ENCODE results near the gene LTN1.

The LTN1 gene

GRCh38 chr21:28927130-28927529 is 65.5 kb downstream of the LTN1 start:
- in situ Hi-C loops (cut with MboI; ENCODE audit: low pct_unique_long_range_greater_than_20kb, low sequenced_read_pairs, unreplicated experiment) = no loop called here
- no peak for DNase-seq (ENCODE audit: low spot score)
- TF ChIP-seq, protein P1, sequence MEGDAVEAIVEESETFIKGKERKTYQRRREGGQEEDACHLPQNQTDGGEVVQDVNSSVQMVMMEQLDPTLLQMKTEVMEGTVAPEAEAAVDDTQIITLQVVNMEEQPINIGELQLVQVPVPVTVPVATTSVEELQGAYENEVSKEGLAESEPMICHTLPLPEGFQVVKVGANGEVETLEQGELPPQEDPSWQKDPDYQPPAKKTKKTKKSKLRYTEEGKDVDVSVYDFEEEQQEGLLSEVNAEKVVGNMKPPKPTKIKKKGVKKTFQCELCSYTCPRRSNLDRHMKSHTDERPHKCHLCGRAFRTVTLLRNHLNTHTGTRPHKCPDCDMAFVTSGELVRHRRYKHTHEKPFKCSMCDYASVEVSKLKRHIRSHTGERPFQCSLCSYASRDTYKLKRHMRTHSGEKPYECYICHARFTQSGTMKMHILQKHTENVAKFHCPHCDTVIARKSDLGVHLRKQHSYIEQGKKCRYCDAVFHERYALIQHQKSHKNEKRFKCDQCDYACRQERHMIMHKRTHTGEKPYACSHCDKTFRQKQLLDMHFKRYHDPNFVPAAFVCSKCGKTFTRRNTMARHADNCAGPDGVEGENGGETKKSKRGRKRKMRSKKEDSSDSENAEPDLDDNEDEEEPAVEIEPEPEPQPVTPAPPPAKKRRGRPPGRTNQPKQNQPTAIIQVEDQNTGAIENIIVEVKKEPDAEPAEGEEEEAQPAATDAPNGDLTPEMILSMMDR (IDR thresholded peaks at IDR 0.05; ENCODE audit: extremely low read depth, insufficient read depth, missing control alignments) = no peak

GRCh38 chr21:28923439-28923975 is 69.2 kb downstream of the LTN1 start:
- no peak for DNase-seq (ENCODE audit: low spot score)
- TF ChIP-seq, protein P1 (IDR thresholded peaks at IDR 0.05; ENCODE audit: extremely low read depth, insufficient read depth, missing control alignments) = no peak
- in situ Hi-C loops (cut with MboI; ENCODE audit: low pct_unique_long_range_greater_than_20kb, low sequenced_read_pairs, unreplicated experiment) = no loop called here

DNA sequence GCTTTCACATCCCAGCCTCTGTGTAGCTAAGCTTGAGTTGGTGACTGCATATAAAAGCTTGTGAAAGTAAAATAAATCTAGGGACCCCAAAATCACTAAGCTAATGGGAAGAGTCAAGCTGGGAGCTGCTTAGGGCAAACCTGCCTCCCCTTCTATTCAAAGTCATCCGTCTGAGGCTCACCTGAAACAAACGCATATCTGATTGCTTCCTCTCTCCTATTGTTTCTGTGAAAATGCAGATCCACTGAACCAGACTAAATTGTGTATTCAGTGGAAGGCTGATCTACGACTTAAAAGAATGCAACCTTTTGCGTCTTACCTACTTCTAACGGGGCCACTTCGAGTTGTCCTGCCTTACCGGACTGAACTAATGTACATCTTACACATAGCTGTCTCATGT is 70.3 kb downstream of the LTN1 start:
- TF ChIP-seq, protein P1 (IDR thresholded peaks at IDR 0.05; ENCODE audit: extremely low read depth, insufficient read depth, missing control alignments) = no peak
- no peak for DNase-seq (ENCODE audit: low spot score)
- in situ Hi-C loops (cut with MboI; ENCODE audit: low pct_unique_long_range_greater_than_20kb, low sequenced_read_pairs, unreplicated experiment) = no loop called here

DNA sequence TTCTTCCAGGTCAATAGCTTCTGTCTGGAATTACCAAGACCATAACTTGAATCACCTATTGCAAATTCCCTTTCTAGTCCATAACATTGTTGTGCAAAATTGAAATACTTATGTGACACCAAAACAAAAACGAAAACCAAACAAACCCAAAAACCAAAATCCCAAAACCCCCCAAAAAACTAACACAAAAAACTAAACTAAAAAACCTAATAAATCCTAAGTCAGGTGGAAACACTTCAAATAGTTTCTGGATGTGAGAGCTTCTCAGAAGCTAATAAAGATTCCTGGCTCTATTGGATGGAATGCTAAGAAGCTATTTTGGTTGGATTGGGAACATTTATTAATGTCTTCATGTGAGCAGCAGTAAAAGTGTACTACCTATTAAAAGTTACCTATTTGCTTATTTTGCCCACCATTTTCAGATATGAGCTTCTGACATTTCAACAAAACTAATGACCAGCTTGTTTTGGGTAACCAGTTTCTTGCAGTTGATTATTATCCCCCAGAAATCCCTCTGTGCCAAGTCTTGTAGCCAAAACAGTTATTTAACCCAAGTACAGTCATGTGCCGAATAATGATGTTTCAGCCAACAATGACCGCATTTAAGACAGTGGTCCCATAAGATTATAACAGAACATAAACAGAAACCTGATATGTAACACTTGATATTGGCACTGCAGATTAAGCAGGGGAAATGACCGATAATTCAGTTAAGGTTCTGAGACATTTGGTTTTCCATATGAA is 76.4 kb downstream of the LTN1 start:
- in situ Hi-C loops (cut with MboI; ENCODE audit: low pct_unique_long_range_greater_than_20kb, low sequenced_read_pairs, unreplicated experiment) = no loop called here
- DNase-seq (ENCODE audit: low spot score) = no peak
- TF ChIP-seq, protein P1 (IDR thresholded peaks at IDR 0.05; ENCODE audit: extremely low read depth, insufficient read depth, missing control alignments) = no peak

DNA sequence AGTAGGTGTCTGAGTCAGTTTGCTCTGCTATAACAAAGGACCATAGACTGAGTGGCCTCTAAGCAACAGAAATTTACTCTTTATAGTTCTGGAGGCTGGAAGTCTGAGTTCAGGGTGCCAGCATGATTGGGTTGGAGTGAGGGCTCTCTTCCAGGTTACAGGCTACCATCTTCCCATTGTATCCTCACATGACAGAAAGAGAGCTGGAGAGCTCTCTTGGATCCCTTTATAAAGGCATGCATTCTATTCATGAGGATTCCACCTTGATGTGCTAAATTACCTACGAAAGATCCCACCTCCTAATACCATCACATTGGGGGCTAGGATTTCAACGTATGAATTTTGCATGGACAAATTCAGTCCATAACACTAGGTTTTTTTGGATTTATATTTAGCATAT is 79.6 kb downstream of the LTN1 start:
- in situ Hi-C loops (cut with MboI; ENCODE audit: low pct_unique_long_range_greater_than_20kb, low sequenced_read_pairs, unreplicated experiment) = no loop called here
- DNase-seq (ENCODE audit: low spot score) = no peak
- TF ChIP-seq, protein P1 (IDR thresholded peaks at IDR 0.05; ENCODE audit: extremely low read depth, insufficient read depth, missing control alignments) = no peak

DNA sequence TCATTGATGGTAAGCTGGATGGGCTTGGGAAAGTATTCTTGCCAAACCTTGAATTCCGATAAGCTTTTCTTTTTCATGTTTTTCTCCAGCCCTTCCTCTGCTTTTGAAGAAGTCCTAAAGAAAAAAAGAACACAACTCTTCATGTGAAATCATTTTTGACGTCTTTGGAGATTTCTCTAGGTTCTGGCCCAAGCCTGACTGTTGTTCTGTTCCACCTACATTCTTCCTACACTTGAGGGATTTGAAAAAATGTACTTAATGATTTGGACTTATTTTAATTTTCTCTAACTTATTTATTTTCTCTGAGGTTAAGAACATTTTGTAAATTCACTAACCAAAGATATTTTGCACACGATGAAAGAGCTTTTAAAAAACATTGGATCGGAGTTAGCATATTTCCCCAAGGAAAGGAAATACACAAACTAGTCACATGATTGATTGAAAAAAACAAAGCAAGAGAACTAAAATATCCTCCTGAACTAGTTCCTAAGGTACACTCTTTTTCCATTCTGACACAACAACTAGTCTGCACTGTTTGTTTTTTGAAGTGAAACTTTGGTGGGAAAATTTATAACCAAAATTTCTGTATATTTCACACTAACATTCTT is 82.3 kb downstream of the LTN1 start:
- in situ Hi-C loops (cut with MboI; ENCODE audit: low pct_unique_long_range_greater_than_20kb, low sequenced_read_pairs, unreplicated experiment) = no loop called here
- no peak for DNase-seq (ENCODE audit: low spot score)
- TF ChIP-seq, protein P1 (IDR thresholded peaks at IDR 0.05; ENCODE audit: extremely low read depth, insufficient read depth, missing control alignments) = no peak

Data from GM13977 (cell line).